ENCODE data around the gene KLC3. TPM values are rescaled to one million over a fixed set of nuclear protein-coding genes. Genes with fewer than 3 reads are reported as not detected.

The KLC3 gene
- total RNA-seq, 2 donors from 2014 or later: 0.37 TPM; not detected in 1

GRCh38 chr19:45358213-45358792 lies 17.8 kb downstream of the KLC3 start:
- no peak for DNase-seq (ENCODE audit: low spot score)
- intact Hi-C loops (cut with DNase I): no loop called here

DNA sequence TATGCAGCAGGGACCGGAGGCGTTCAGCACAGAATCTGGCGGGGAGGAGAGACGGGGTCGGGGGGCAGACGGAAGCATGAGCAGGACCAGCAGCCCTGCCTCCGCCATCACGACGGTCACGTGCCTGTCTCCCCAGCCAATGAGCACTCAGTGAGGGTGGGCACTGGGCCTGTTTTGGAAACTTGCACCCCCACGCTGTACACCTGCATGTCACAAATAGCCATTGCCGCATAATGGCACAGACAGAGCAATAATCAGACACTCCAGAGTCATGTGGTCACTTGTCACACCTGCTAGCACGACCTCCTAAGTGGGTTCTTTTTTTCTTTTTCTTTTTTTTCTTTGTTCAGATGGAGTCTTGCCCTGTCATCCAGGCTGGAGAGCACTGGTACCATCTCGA lies 21.1 kb downstream of the KLC3 start:
- intact Hi-C loops (cut with DNase I): no loop called here
- no peak for DNase-seq (ENCODE audit: low spot score)

- DNase-seq (ENCODE audit: low spot score): no peak
- intact Hi-C loops (cut with DNase I): no loop called here
These were observed 21.7 kb downstream of the KLC3 start for GRCh38 chr19:45362291-45362690.

- intact Hi-C loops (cut with DNase I): no loop called here
- no peak for DNase-seq (ENCODE audit: low spot score)
These were observed 23.4 kb downstream of the KLC3 start for GRCh38 chr19:45363861-45364459.

DNA sequence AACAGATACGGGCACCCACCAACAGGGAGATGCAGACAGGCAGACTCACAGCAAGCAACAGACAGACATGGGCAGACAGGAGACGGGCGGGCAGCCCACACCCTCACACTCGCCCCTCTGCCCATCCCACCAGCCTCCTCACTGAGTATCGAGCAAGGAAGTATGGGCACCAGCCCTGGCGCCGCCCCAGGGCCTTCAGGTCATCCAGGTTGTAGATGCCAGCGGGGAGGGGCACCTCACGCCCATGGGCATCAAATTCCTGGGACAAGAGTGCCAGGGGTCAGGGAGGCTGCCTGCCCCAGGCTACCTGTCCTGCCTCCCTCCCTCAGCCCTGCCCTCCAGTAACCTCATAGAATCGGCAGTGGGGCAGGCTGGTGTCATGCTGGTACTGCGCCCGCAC lies 24.1 kb downstream of the KLC3 start:
- DNase-seq (ENCODE audit: low spot score): no peak
- intact Hi-C loops (cut with DNase I): loop anchor here in 1 of 2 donors (1.0 kb wide), 1 partner anchor 23 kb away; no protein-coding TSS in a partner anchor

- intact Hi-C loops (cut with DNase I): no loop called here
- no peak for DNase-seq (ENCODE audit: low spot score)
These were observed 27.6 kb downstream of the KLC3 start for GRCh38 chr19:45368127-45368526.

- intact Hi-C loops (cut with DNase I): no loop called here
- no peak for DNase-seq (ENCODE audit: low spot score)
These were observed 28.3 kb downstream of the KLC3 start for GRCh38 chr19:45368737-45369340.

DNA sequence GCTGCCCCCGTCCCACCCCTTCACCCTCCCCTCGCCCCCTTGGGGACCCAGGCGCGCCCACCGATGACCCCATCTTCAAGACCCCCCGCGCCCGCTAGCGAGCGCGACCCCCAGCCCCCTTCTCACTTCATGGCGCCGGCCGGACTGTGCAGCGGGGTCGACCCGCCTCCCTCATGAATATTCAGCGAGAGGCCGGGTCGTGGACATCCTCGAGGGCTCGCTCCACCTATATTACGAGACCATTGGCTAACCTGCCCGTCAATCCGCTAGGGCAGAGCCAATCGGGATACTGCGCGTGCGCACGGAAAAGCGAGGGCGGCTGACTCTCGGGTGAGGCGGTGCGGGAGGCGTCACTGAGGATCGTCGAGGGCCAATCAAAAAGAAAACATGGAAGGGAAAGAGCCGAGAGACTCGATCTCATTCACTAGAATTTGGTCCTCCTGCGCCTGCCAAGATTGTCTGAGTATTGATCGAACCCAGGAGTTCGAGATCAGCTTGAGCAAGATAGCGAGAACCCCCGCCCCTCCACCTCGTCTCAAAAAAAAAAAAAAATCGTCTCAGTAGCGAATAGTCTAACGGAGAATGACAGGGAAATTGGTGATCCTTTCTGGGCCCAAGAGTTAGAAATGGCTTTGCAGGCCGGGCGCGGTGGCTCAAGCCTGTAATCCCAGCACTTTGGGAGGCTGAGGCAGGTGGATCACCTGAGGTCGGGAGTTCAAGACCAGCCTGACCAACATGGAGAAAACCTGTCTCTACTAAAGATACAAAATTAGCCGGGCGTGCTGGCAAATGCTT lies 30.1 kb downstream of the KLC3 start, which contains the start of gene ERCC2:
TSS of gene ERCC2 (minus strand) at position 164 of the 795 bp plus-strand sequence. CDS start at position 131, 33 bp downstream.
- peak; percentile 100 for DNase-seq (ENCODE audit: low spot score)
- intact Hi-C loops (cut with DNase I): no loop called here

- no peak for DNase-seq (ENCODE audit: low spot score)
- intact Hi-C loops (cut with DNase I): no loop called here
These were observed 35.6 kb downstream of the KLC3 start for GRCh38 chr19:45376045-45376724.

- DNase-seq (ENCODE audit: low spot score): no peak
- intact Hi-C loops (cut with DNase I): no loop called here
These were observed 39.6 kb downstream of the KLC3 start for GRCh38 chr19:45380107-45380506.

GRCh38 chr19:45382426-45382825 lies 41.9 kb downstream of the KLC3 start:
- intact Hi-C loops (cut with DNase I): no loop called here
- no peak for DNase-seq (ENCODE audit: low spot score)

- intact Hi-C loops (cut with DNase I): no loop called here
- no peak for DNase-seq (ENCODE audit: low spot score)
These were observed 45.1 kb downstream of the KLC3 start for GRCh38 chr19:45385392-45386221.

- intact Hi-C loops (cut with DNase I): no loop called here
- no peak for DNase-seq (ENCODE audit: low spot score)
These were observed 50.8 kb downstream of the KLC3 start for GRCh38 chr19:45391346-45391745.

DNA sequence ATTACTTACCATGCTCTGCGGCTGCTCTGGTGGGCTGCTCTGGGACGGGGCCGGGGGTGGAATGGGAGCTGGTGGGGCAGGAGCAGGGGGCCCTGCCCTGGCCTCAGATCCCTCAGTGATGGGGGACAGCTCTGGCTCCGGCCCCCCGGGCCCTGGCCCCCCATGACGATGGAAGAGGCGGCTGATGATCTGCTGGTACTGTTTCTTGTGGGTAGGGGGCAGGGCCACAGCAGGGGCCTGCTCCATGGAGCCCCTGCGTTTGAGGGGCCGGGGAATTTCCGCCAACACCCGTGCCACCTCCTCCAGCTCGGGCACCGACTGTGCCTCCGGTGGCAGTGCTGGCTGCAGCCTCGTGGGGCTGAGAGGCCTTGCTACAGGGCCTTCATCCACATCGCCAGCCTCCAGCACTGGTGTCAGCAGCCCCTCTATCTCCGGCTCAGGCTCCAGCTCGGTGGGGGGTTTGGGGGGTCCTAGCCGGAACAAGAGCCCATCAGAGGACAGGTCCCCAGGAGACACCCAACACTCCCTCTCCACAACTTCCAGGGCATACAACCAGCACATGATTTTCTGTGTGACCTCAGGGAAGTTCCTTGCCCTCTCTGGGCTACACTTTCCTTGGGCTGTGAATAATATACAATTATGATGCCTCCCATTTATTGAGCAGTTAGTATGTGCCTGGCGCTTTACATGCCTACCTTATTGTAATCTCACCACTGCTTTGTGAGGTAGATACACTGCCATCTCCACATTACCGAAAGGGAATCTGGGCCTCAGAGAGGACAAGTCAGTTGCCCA lies 51.5 kb downstream of the KLC3 start:
- intact Hi-C loops (cut with DNase I): no loop called here
- DNase-seq (ENCODE audit: low spot score): no peak

GRCh38 chr19:45395821-45396617 lies 55.5 kb downstream of the KLC3 start:
- DNase-seq (ENCODE audit: low spot score): no peak
- intact Hi-C loops (cut with DNase I): no loop called here

DNA sequence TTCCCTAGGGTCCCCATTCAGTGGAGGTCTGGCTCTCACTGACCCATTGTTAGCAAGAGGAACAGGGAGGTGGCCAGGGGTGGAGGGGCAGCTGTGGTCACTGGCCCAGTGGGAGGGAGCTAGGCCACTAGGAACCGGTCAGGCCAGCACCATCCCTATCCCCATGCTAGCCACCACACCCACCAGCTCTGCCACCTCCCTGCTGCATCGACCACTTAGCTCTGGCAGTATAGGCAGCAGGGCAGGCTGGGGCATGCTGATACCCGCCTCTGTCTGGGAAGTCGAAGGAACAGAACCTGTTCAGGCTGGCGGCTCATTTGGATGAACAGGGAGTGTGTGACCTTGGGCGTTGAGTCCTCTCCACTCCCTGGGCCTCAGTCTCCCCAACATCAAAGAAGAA lies 59.6 kb downstream of the KLC3 start:
- no peak for DNase-seq (ENCODE audit: low spot score)
- intact Hi-C loops (cut with DNase I): loop anchor here in 1 of 2 donors (5.0 kb wide), 1 partner anchor 368 kb away; no protein-coding TSS in a partner anchor
